GM12874 (cell line): ENCODE data around the gene ELF3.
A peak's percentile ranks its signal among the peaks of the same experiment; 100 is the strongest.

ENCODE experiments used
- CTCF ChIP-seq: IDR thresholded peaks from 2 replicates; pipeline ENCODE4 v1.5.1; 2011; ENCODE audit warnings: low read depth, mild to moderate bottlenecking, control low read depth, low read length, moderate library complexity; ENCODE audit not compliant: insufficient read depth

ELF3 gene

GRCh38 chr1:201999625-202000238 is 10.7 kb upstream of the ELF3 start:
- peak; percentile 75 for TF ChIP-seq CTCF

DNA sequence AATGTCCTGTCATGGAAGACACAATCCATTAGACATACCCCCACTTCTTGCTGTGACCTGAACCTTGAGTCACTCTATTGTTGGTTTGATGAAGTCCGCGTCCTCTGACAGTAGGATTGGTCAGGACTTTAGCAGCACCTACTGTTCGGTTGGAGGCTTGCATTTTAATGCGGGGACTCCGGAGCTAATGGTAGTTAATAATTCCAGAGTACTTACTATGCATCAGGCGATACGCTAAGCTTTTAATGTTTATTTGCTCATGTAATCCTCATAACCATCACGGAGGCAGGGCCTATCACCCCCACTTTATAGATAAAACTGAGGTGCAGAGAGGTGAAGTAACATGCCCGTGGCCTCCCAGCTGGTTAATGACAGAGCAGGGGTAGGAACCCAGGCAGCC is 7.9 kb upstream of the ELF3 start:
- TF ChIP-seq CTCF = no peak

- TF ChIP-seq CTCF = no peak
Observed at GRCh38 chr1:202004711-202005110, 5.7 kb upstream of the ELF3 start.

- TF ChIP-seq CTCF = no peak
Observed at GRCh38 chr1:202005958-202006357, 4.4 kb upstream of the ELF3 start.

DNA sequence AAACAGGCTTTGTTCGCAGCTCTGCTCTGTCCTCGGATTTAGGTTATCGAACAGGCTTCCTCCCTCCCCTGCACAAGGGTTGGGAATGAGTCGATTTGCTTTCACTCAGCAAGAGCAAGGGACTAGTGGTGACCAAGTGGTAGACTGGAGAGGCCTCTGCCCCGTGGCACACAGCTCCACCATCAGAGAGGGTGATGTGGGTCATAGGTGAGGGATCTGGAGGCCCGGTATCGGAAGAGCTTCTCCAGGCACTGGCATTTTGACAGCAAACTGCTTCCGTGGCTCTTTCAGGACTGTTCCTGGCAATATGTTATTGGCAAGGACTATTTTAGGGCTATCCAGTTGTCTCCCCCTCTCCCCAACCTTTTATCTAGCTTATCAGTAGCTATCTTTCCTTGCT is 3.1 kb upstream of the ELF3 start:
- TF ChIP-seq CTCF = no peak

GRCh38 chr1:202007805-202008489 is 2.4 kb upstream of the ELF3 start:
- TF ChIP-seq CTCF = no peak

DNA sequence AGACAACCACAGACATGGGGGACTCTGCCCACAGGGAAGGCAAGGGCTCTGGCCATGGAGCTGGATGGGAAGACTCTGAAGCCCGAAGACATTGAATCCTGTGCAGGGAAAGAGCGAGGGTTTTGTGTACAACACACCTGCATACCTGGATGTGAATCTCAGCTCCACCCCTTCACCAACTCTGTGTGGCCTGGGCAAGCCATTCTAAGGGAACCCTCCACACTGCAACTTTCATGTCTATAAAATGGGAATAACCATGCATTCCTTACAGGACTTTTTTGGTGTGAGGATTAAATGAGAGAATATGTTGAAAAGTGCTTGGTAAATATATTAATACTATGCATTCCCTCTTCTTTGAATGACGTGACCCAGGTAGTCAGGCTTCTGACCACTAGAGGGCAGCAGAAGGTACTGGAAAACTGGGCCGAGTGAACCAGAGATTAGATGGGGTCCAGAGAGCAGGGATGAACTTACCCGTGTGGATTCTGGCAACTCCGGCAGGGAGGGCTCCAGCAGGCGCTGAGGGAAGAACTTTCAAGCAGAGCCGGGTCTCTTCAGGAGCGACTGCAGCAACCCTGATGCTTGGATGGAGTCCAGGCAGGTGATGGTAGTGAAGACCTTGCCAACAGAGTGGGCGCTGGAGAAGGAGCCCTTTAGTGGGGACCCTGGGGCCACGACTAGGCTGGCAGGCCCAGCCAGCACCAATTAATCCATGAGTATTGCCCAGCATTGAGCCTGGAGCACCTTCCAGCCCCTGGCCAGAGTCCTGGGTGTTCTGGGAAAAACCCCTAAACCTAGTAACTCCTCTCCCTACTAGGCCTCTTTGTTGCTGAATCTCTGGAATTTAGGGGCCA is 834 bp upstream of the ELF3 start:
- TF ChIP-seq CTCF = peak; percentile 73
